ENCODE measurements around the gene DOK3. TPM values are rescaled to one million over a fixed set of nuclear protein-coding genes. Genes with fewer than 3 reads are reported as not detected.
A peak's percentile ranks its signal among the peaks of the same experiment; 100 is the strongest.

DOK3 gene
- total and polyA plus RNA-seq, 2 of the 13 experiments (the other 11 are each of a cell fraction or from before 2014, with no cell fraction given), result 1.4 to 1.5 TPM

DNA sequence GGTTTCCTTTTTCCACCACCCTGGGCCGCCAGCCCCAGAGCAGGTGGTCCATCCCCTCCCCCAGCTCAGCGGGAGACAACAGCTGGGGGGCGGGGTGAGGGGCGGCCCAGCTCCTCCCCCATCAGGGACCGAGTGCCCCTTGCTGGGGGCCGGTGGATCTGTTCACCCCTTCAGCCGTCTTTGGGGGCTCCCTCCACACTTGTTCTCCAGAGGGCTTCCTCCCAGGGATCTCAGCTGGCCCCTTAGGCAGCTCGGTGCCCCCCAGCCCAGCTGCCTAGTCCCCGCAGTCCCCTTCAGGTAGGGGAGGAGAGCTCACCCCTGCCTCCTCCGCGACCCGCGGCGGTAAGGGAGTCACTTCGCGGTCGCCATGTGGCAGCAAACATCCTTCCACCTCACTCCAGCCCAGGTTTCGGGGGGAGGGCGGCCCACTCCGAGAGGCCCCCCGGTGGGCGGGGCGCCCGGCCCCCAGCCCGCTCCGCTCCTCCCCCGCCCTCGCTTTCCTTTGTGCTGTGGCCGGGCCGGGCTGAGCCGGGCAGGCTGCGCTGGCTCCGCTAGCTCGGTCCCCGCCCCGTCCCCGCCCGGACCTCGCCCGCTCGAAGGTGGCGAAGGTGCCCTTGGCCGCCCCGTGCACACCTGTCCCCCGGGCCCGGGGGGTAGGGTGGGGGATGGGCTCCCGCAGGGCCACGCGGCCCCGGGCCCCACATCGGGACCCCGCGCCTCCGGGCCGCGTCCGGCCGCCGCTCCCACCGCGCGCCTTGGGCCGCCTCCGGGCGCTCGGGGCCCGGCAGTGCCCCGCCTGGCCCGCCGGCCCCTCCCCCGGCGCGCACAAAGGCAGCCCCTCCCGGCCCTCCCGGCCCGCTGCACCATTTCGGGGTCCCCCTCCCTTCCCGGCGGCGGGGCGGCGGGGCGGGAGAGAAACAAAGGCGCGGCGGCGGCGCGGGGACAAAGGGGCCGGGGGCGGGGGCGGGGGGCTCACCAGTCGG lies 36.9 kb downstream of the DOK3 start:
- in situ Hi-C loops (cut with HindIII; ENCODE audit: extremely low pct_ligation_motif_present, low pct_unique_long_range_greater_than_20kb) (loop anchor here (25.0 kb wide), 1 partner anchor 360 kb away; no protein-coding TSS in a partner anchor), intact Hi-C loops (cut with micrococcal nuclease; ENCODE audit: unreplicated experiment) (no loop called here)
- ATAC-seq (peak; percentile 26), FAIRE-seq (no peak), DNase-seq (ENCODE audit: low spot score) (peak; percentile 25)
- BruUV-seq (replicated peaks), result TSS peak; percentile 42
- Histone ChIP-seq H3K79me2 (ENCODE audit: insufficient read depth, low read length) (peaks cover 3% of the 10 kb centered on the region), H3K36me3 (replicated peaks in 1 of 2; ENCODE audit: control insufficient read depth in 1 of 2, insufficient read depth in 2 of 2, low read length in 2 of 2) (no peaks in the 10 kb centered on the region), H3K4me3 (replicated peaks in 1 of 3; ENCODE audit: insufficient read depth in 1 of 3, low read depth in 2 of 3, low read length in 3 of 3) (peak overlapping the region; percentile 65 to 77 (median 73)), H3K4me2 (ENCODE audit: low read depth, low read length) (peak overlapping the region; percentile 92), H3K9me3 (ENCODE audit: low read length) (no peaks in the 10 kb centered on the region), H3K27ac (ENCODE audit: extremely low read length, insufficient read depth, low read length) (no peak overlapping the region), H3K9ac (ENCODE audit: insufficient read depth, low read depth, low read length) (peak overlapping the region; percentile 67), H2AFZ (ENCODE audit: low read length) (no peak overlapping the region), H3K4me1 (ENCODE audit: insufficient read depth, low read length) (peaks cover 56% of the 10 kb centered on the region), H4K20me1 (ENCODE audit: insufficient read depth, low read length) (peaks cover 9% of the 10 kb centered on the region; the same call in 1 of the 2 replicates), H3K27me3 (ENCODE audit: control insufficient read depth in 1 of 2, insufficient read depth in 2 of 2, low read length in 2 of 2) (no peaks in the 10 kb centered on the region)
- 3% methylated on average over 6 of the region's 93 CpGs for WGBS (ENCODE audit: low lambda C conversion rate)
- POLR2A ChIA-PET, result interaction anchor here (1.0 to 2.8 kb wide), 6 partner anchors 15 to 94 kb away, joined by 3 to 17 read pairs (median 7); no protein-coding TSS in a partner anchor
- CTCF ChIA-PET (ENCODE audit: low intra/inter-chr PET ratio, low total read pairs), result no interaction called here
- TF ChIP-seq ZSCAN25 (CRISPR knock-in tag; IDR thresholded peaks at IDR 0.05) (0 out of 2 replicates have a peak, but pooled peaks have one; percentile 35), KDM6A (CRISPR knock-in tag; IDR thresholded peaks at IDR 0.05; ENCODE audit: low read depth) (no peak), ZNF674 (CRISPR knock-in tag; IDR thresholded peaks at IDR 0.05; ENCODE audit: low read depth) (no peak), ZNF510 (CRISPR knock-in tag; IDR thresholded peaks at IDR 0.05; ENCODE audit: low read depth) (no peak), GABPB1 (CRISPR knock-in tag; IDR thresholded peaks at IDR 0.05) (peak; percentile 38; the same call in 1 of the 2 replicates), ZNF850 (CRISPR knock-in tag; conservative IDR thresholded peaks at IDR 0.05) (no peak), RAD21 (CRISPR knock-in tag; IDR thresholded peaks at IDR 0.05) (no peak), ARNT2 (CRISPR knock-in tag; IDR thresholded peaks at IDR 0.05; ENCODE audit: low read depth) (0 out of 2 replicates have a peak, but pooled peaks have one; percentile 46), HHEX (CRISPR knock-in tag; IDR thresholded peaks at IDR 0.05) (no peak), FOXM1 (CRISPR knock-in tag; IDR thresholded peaks at IDR 0.05) (no peak), ZNF589 (CRISPR knock-in tag; conservative IDR thresholded peaks at IDR 0.05) (no peak), MTF2 (CRISPR knock-in tag; IDR thresholded peaks at IDR 0.05; ENCODE audit: borderline replicate concordance) (no peak)
- TF ChIP-seq, protein P1, sequence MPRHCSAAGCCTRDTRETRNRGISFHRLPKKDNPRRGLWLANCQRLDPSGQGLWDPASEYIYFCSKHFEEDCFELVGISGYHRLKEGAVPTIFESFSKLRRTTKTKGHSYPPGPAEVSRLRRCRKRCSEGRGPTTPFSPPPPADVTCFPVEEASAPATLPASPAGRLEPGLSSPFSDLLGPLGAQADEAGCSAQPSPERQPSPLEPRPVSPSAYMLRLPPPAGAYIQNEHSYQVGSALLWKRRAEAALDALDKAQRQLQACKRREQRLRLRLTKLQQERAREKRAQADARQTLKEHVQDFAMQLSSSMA (CRISPR knock-in tag; IDR thresholded peaks at IDR 0.05), result no peak
- TF ChIP-seq, protein P2, sequence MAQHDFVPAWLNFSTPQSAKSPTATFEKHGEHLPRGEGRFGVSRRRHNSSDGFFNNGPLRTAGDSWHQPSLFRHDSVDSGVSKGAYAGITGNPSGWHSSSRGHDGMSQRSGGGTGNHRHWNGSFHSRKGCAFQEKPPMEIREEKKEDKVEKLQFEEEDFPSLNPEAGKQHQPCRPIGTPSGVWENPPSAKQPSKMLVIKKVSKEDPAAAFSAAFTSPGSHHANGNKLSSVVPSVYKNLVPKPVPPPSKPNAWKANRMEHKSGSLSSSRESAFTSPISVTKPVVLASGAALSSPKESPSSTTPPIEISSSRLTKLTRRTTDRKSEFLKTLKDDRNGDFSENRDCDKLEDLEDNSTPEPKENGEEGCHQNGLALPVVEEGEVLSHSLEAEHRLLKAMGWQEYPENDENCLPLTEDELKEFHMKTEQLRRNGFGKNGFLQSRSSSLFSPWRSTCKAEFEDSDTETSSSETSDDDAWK (CRISPR knock-in tag; IDR thresholded peaks at IDR 0.05), result no peak
- TF ChIP-seq, protein P3, sequence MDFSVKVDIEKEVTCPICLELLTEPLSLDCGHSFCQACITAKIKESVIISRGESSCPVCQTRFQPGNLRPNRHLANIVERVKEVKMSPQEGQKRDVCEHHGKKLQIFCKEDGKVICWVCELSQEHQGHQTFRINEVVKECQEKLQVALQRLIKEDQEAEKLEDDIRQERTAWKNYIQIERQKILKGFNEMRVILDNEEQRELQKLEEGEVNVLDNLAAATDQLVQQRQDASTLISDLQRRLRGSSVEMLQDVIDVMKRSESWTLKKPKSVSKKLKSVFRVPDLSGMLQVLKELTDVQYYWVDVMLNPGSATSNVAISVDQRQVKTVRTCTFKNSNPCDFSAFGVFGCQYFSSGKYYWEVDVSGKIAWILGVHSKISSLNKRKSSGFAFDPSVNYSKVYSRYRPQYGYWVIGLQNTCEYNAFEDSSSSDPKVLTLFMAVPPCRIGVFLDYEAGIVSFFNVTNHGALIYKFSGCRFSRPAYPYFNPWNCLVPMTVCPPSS (IDR thresholded peaks at IDR 0.05), result no peak
- TF ChIP-seq, protein P4, sequence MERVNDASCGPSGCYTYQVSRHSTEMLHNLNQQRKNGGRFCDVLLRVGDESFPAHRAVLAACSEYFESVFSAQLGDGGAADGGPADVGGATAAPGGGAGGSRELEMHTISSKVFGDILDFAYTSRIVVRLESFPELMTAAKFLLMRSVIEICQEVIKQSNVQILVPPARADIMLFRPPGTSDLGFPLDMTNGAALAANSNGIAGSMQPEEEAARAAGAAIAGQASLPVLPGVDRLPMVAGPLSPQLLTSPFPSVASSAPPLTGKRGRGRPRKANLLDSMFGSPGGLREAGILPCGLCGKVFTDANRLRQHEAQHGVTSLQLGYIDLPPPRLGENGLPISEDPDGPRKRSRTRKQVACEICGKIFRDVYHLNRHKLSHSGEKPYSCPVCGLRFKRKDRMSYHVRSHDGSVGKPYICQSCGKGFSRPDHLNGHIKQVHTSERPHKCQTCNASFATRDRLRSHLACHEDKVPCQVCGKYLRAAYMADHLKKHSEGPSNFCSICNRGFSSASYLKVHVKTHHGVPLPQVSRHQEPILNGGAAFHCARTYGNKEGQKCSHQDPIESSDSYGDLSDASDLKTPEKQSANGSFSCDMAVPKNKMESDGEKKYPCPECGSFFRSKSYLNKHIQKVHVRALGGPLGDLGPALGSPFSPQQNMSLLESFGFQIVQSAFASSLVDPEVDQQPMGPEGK (CRISPR knock-in tag; IDR thresholded peaks at IDR 0.05), result peak; percentile 92
- TF ChIP-seq, protein P5, sequence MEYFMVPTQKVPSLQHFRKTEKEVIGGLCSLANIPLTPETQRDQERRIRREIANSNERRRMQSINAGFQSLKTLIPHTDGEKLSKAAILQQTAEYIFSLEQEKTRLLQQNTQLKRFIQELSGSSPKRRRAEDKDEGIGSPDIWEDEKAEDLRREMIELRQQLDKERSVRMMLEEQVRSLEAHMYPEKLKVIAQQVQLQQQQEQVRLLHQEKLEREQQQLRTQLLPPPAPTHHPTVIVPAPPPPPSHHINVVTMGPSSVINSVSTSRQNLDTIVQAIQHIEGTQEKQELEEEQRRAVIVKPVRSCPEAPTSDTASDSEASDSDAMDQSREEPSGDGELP (IDR thresholded peaks at IDR 0.05; ENCODE audit: borderline replicate concordance, low read depth), result peak; percentile 72; the same call in 1 of the 2 replicates
